ENCODE results near the gene B2M.
"Not testable (repeated sequence)": the region's sequence is repeated elsewhere in the genome, so short reads cannot be mapped to it uniquely, and the experiment has no call there.

B2M gene

DNA sequence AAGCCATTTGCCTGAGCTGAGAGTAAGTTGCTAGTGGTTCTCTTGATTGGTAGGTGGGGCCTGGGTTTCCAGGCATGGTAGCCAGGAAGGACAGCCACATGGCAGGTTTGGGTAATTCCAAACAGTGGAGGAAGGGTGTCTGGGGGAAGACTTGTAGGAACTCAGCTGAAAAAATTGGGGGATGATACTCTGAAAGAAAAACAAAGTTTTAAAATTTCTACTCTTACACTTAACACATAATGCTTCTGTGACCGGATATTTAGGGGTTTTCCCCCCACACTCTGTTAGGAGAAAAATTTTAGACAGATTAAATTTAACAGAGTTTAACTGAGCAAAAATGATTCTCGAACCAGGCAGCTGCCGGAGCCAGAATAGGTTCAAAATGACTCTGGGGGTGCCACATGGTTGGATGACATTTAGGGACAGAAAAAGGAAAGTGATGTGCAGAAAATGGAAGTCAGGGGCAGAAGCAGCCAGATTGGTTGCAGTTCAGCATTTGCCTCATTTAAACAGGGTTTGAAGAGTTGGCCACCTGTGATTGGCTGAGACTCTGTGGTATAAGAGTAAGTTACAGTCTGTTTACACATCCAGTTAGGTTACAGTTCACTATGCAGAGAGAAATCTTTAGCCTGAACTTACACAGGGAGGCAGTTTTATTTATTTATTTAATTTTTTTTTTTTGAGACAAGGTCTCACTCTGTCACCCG is 8.1 kb downstream of the B2M start:
- peak; percentile 75 for DNase-seq (ENCODE audit: low read depth, low spot score)
- H3K4me3 ChIP-seq (ENCODE audit: low read length), result no peak overlapping the region

DNA sequence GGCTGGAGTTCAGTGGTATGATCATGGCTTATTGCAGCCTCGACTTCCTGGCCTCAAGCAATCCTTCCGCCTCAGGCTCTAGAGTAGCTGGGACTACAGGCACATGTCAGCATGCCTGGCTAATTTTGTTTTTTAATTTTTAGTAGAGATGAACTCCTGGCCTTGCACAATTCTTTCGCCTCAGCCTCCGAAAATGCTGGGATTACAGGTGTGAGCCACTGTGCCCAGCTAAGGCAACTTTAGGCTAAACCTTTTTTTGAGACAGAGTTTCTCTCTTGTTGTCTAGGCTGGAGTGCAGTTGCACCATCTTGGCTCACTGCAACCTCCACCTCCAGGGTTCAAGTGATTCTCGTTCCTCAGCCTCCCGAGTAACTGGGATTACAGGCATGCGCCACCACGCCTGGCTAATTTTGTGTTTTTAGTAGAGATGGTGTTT is 8.7 kb downstream of the B2M start:
- not testable (repeated sequence) for H3K4me3 ChIP-seq (ENCODE audit: low read length)

DNA sequence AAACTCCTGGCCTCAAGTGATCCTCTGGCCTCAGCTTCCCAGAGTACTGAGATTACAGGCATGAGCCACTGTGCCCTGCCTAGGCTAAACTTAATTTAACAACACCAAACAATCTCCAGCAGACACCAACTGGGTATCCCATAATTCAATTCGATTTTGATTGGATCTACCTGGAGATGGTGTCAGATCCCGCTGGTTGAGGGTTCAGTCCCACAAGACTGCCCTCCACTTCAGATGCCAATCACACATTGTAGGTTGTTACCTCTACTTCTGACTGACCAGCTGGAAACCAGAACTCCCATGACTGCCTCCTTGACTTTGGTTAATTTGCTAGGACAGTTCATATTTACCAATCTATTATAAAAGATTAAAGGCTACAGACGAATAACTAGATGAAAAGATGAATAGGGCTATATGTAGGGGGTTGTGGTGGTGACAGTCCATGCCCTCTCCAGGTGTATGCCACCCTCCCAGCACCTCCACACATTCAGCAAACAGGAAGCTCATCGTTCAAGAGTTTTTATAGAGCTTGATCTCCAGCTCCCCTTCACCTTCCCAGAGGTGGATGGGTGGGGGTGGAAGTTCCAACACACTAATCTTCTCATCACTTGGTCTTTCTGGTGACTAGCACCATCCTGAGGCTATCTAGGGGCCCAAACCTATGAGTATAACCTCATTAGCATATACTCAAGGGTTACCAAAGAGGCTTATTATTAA is 9.3 kb downstream of the B2M start:
- no peak for DNase-seq (ENCODE audit: low read depth, low spot score)
- no peak overlapping the region for H3K4me3 ChIP-seq (ENCODE audit: low read length)

More for the DNA sequence above, 8.7 kb downstream of the B2M start:
- DNase-seq (ENCODE audit: low read depth, low spot score), result not testable (repeated sequence)

- DNase-seq (ENCODE audit: low read depth, low spot score), result no peak
- H3K4me3 ChIP-seq (ENCODE audit: low read length), result no peak overlapping the region
Measured at GRCh38 chr15:44722011-44722410, 10.7 kb downstream of the B2M start.

GRCh38 chr15:44726136-44726535 is 14.8 kb downstream of the B2M start:
- no peak for DNase-seq (ENCODE audit: low read depth, low spot score)
- H3K4me3 ChIP-seq (ENCODE audit: low read length), result peak overlapping the region; percentile 27

DNA sequence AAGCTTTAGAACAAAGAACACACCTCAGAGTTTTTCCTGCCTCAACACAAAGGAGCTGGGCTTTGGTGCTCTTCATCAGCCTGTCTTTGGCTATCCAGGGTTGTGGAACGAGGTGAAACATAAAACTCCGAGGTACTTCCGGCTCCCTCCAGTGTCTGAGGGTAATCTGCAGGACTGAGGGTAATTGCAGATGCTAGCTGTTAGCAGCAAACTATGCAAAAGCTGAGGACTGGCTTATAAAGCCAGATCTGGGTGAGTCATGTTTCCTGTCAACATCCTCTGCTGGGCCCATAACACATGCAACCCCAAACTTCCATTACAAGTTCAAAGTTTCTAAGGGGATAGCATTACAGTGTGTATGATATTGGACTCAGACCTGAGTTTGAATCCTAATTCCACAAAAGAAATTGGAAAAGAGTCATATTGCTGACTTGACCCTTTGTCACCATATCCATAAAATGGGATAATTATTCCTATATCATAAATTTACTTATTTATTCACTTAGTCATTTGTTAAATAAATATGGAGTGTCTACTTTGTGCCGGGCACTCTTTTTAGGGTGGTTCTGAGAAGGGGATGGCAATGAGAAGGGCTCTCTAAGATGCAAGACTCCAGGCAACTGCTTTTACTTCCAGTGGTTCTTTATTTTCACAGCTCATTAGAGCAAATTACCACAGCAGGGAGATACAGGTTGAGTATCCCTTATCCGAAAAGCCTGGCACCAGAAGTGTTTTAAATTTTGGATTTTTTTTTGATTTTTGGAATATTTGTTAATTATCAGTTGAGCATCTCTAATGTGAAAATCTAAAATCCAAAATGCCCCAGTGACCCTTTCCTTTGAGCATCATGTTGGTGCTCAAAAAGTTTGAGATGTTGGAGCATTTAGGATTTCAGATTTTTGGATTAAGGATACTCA is 15.5 kb downstream of the B2M start:
- H3K4me3 ChIP-seq (ENCODE audit: low read length), result peak overlapping the region; percentile 27
- peak; percentile 94 for DNase-seq (ENCODE audit: low read depth, low spot score)

- no peak overlapping the region for H3K4me3 ChIP-seq (ENCODE audit: low read length)
Measured at GRCh38 chr15:44727485-44728231, 16.3 kb downstream of the B2M start.

GRCh38 chr15:44728232-44728575 is 16.9 kb downstream of the B2M start:
- H3K4me3 ChIP-seq (ENCODE audit: low read length), result peak overlapping the region; percentile 93
- not testable (repeated sequence) for DNase-seq (ENCODE audit: low read depth, low spot score)

More at GRCh38 chr15:44727485-44728231, 16.3 kb downstream of the B2M start:
- no peak for DNase-seq (ENCODE audit: low read depth, low spot score)

DNA sequence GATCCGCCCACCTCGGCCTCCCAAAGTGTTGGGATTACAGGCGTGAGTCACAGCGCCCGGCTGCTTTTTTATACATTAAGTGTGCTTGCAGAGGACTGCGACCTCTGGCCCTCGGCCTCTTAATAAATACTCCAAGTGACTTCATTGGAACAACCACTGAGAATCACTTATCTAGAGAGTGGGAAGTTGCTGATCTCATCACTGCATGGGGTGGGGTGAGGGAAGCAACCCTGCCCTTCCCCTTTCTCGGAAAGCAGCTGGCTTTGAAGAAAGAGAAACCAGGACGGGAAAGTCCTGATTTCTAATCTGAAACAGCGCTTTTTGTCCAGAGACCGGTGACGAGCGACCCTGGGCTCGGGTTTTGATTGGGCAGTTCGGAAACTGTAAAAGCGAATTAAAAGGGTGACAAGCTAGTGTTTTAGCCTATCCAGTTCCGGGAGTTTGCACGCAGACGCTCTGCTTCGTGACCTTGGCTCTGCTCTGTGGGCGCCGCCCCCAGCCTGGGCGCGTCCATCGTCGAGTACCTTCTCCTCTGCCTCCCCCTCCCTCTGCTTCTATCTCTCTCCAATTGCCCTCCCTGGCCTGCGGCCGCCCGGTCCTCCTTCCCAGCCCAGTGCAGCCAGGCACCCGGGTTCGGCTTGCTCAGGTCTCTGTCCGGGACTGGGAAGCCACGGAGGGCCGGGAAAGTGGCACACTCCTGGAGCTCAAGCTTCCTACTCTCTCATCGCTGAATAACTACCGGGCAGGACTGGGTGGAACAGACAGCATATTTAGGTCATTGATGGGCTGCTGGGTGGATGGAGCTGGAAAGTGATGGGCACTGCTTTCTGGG is 17.5 kb downstream of the B2M start:
- peak overlapping the region; percentile 93 for H3K4me3 ChIP-seq (ENCODE audit: low read length)
- peak; percentile 97 for DNase-seq (ENCODE audit: low read depth, low spot score)

- H3K4me3 ChIP-seq (ENCODE audit: low read length), result peak overlapping the region; percentile 93
- no peak for DNase-seq (ENCODE audit: low read depth, low spot score)
Measured at GRCh38 chr15:44729408-44730127, 18.3 kb downstream of the B2M start.

DNA sequence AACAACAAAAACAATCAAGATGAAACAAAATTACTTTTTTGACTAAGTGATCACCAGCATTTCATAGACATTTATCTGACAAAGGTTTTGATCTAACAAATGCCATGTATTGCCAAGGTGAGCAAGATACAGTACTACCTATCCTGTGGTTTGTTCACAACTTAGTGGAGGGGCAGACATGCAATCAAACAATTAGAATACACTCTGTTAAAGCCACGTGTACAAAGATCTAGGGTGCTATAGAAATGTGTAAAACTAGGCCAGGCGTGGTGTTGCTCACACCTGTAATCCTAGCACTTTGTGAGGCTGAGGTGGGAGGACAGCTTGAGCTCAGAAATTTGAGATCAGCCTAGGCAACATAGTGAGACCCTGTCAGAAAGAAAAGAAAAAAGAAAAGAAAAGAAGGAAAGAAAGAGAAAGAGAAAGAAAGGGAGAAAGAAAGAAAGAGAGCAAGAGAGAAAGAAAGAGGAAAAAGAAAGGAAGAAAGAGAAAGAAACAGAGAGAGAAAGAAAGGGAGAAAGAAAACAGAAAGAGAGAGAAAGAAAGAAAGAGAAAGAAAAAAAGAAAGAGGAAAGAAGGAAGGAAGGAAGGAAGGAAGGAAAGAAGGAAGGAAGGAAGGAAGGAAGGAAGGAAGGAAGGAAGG is 23.6 kb downstream of the B2M start:
- H3K4me3 ChIP-seq (ENCODE audit: low read length), result no peak overlapping the region
- DNase-seq (ENCODE audit: low read depth, low spot score), result no peak

DNA sequence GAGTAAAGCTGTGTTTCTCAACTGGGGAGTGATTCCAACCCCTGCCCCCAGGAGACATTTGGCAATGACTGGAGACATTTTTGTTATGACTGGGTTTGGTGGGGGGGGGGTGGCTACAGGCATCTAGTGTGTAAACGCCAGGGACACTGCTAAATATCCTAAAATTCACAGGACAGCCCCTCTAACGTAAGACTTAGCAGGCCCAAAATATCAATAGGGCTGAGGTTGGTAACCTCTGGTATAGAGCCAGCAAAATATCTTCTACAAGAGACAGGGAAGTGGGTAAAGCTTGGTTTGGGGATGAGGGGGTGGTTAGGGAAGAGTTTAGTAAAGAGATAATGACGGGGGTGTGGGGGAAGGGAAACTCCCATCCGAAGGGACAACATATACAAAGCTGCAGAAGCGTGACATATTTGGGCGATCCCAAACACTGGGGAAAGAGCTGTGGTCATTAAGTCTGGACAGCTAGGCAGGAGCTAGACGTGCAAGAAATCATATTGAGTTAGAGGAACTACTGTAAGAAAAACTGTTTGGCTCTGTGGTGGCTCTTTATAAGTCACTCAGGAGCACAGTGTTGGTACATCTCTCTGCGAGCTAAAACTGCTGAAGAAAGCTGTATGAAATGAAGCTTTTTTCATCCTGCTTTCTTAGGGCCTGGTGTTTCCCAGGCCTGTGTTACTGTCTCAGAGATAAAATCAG is 24.3 kb downstream of the B2M start:
- no peak overlapping the region for H3K4me3 ChIP-seq (ENCODE audit: low read length)
- DNase-seq (ENCODE audit: low read depth, low spot score), result no peak

DNA sequence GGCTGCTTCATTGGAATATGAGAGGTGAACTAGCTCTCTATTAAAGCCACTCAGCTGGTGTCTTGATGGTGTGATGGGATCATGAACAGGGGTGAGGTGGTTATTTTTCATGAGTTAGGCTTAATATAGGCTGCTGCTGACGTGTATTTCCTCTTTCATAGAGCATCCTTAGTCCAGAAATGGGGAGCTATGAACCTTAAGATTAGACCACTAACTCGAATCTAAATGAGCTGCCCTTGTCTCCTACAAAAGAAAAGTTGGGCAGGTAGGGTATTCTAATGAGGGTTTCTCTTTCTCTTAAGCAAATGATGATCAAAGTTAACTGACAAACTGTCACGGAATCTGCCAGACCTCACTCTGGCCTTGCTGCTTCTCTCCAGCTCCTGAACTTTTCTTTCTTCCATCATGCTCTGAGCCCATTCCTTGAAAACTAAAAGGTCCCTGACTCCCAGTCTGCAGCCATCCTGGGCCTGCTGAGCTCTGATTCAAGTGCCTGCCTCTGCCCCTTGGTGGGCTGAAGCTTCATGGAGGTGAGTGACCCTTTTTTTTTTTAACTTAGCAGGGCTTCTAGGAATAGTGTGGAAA is 25.0 kb downstream of the B2M start, which contains the start of gene TRIM69:
TSS of gene TRIM69 (plus strand) at position 348 of the 585 bp plus-strand sequence. CDS start at position 525, 177 bp downstream.
- no peak for DNase-seq (ENCODE audit: low read depth, low spot score)
- no peak within 1 kb of the TSS for H3K4me3 ChIP-seq (ENCODE audit: low read length)

- DNase-seq (ENCODE audit: low read depth, low spot score), result peak; percentile 62
- H3K4me3 ChIP-seq (ENCODE audit: low read length), result no peak overlapping the region
Measured at GRCh38 chr15:44738340-44738984, 27.1 kb downstream of the B2M start.

DNA sequence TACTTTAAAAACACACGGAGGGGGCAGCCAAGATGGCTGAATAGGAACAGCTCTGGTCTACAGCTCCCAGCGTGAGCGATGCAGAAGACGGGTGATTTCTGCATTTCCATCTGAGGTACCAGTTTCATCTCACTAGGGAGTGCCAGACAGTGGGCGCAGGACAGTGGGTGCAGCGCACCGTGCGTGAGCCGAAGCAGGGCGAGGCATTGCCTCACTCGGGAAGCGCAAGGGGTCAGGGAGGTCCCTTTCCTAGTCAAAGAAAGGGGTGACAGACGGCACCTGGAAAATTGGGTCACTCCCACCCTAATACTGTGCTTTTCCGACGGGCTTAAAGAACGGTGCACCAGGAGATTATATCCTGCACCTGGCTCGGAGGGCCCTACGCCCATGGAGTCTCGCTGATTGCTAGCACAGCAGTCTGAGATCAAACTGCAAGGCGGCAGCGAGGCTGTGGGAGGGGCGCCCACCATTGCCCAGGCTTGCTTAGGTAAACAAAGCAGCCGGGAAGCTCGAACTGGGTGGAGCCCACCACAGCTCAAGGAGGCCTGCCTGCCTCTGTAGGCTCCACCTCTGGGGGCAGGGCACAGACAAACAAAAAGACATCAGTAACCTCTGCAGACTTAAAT is 28.0 kb downstream of the B2M start:
- DNase-seq (ENCODE audit: low read depth, low spot score), result not testable (repeated sequence)
- H3K4me3 ChIP-seq (ENCODE audit: low read length), result peak overlapping the region; percentile 35

Measured in Jurkat, Clone E6-1 (cell line).